ENCODE measurements around the gene AMOTL1. TPM values are rescaled to one million over a fixed set of nuclear protein-coding genes. Genes with fewer than 3 reads are reported as not detected.

AMOTL1 gene
- total RNA-seq, 2 donors from 2014 or later: 0.25 to 2.0 TPM

DNA sequence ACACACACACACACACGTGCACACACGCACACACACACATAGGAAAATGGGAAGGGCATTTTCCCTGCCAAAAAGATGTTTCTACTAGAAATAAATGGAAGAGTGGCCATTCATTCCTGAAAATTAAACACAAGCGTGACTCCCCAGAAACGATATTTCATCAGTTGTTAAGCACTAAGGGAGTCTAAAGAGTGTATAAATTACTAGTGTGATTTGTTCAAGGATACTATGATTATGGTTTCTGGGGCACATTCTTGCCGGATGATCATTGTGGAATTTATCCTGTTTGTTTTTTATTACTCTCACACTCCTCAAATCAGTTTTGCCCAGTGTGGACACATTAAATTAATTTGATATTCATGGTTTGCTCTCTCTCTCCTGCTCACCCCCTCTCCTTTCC lies 16.4 kb upstream of the AMOTL1 start:
- Mint-ChIP-seq H3K27me3 (peaks cover 68% of the 10 kb centered on the region), H3K27ac (no peak overlapping the region), H3K36me3 (ENCODE audit: low read depth) (no peaks in the 10 kb centered on the region), H3K4me1 (no peaks in the 10 kb centered on the region), H3K4me3 (no peak overlapping the region)
- no peaks in the 10 kb centered on the region for H3K9me3 ChIP-seq (ENCODE audit: control insufficient read depth, low read length, poor library complexity, severe bottlenecking)
- no peak for DNase-seq
- ATAC-seq: no peak

GRCh38 chr11:94753630-94754029 lies 14.5 kb upstream of the AMOTL1 start:
- H3K9me3 ChIP-seq (ENCODE audit: control insufficient read depth, low read length, poor library complexity, severe bottlenecking): no peaks in the 10 kb centered on the region
- no peaks in the 10 kb centered on the region for H3K36me3 Mint-ChIP-seq (ENCODE audit: low read depth)
- DNase-seq (no peak), ATAC-seq (no peak)
- H3K27ac Mint-ChIP-seq: no peak overlapping the region
- H3K27me3 Mint-ChIP-seq: peaks cover 54% of the 10 kb centered on the region
- H3K4me3 Mint-ChIP-seq: no peak overlapping the region
- no peaks in the 10 kb centered on the region for H3K4me1 Mint-ChIP-seq

DNA sequence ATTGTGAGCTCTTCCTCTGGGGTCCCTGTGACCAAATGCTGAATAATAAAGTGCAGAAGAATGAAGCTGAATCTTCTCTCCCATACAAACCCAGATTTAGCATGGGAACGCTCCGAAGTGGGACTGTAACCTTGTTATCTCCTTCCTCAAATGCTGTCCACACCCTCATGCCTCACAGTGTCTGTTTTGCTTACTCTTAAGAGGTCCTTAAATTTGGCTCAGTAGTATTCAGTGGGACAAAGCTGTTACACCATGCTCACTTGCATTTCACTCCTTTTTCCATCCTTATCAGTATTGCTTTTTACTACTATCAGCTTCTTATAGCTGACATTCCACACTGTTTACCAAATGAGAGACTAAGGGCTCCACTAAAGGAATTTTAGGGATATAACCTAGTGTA lies 13.8 kb upstream of the AMOTL1 start:
- no peaks in the 10 kb centered on the region for H3K36me3 Mint-ChIP-seq (ENCODE audit: low read depth)
- H3K27ac Mint-ChIP-seq: no peak overlapping the region
- H3K27me3 Mint-ChIP-seq: peaks cover 47% of the 10 kb centered on the region
- H3K4me1 Mint-ChIP-seq: no peaks in the 10 kb centered on the region
- H3K9me3 ChIP-seq (ENCODE audit: control insufficient read depth, low read length, poor library complexity, severe bottlenecking): no peaks in the 10 kb centered on the region
- no peak for DNase-seq
- H3K4me3 Mint-ChIP-seq: no peak overlapping the region
- no peak for ATAC-seq

- H3K27ac Mint-ChIP-seq: no peak overlapping the region
- H3K27me3 Mint-ChIP-seq: peaks cover 42% of the 10 kb centered on the region
- DNase-seq: no peak
- H3K36me3 Mint-ChIP-seq (ENCODE audit: low read depth): no peaks in the 10 kb centered on the region
- no peak for ATAC-seq
- no peaks in the 10 kb centered on the region for H3K9me3 ChIP-seq (ENCODE audit: control insufficient read depth, low read length, poor library complexity, severe bottlenecking)
- H3K4me3 Mint-ChIP-seq: no peak overlapping the region
- no peaks in the 10 kb centered on the region for H3K4me1 Mint-ChIP-seq
Measured at GRCh38 chr11:94754819-94755218, 13.3 kb upstream of the AMOTL1 start.

- ATAC-seq: no peak
Measured at GRCh38 chr11:94755494-94755893, 12.7 kb upstream of the AMOTL1 start.

DNA sequence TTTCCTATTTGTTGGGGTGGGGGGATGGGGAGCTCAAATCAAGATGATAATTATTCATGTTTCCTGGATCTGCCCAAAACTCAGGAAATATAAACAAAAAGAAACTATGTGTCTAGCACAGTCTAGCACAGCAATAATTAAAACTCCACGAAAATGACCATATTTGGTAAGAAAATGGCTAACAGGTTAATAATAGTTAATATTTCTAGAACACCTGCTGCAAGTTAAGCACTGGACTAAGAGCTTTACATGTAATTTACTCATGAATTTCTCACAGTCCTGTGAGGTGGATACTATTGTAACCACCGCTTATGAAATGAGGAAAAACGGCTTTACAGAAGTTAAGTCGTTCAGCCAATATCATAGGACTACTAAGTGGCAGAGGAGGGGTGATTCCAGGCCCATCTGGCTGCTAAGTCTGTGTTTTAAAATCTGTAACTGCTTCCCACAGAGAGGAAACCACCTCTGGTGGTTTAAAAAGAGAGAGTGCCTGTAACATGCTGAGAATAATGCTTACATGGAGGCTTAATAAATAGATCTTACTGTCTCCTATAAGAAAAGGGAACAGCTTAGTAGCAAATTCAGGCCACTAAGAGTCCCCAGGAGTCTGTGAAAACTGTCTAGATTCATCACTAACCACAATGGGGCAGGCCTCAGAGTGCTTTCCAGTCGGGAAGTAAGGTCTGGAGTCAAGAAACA lies 11.0 kb upstream of the AMOTL1 start:
- Mint-ChIP-seq H3K4me3 (no peak overlapping the region), H3K36me3 (ENCODE audit: low read depth) (no peaks in the 10 kb centered on the region)

More at GRCh38 chr11:94755494-94755893, 12.7 kb upstream of the AMOTL1 start:
- Mint-ChIP-seq H3K27ac (no peak overlapping the region), H3K4me3 (no peak overlapping the region), H3K4me1 (no peaks in the 10 kb centered on the region), H3K27me3 (peaks cover 36% of the 10 kb centered on the region), H3K36me3 (ENCODE audit: low read depth) (no peaks in the 10 kb centered on the region)
- no peaks in the 10 kb centered on the region for H3K9me3 ChIP-seq (ENCODE audit: control insufficient read depth, low read length, poor library complexity, severe bottlenecking)
- DNase-seq: no peak

DNA sequence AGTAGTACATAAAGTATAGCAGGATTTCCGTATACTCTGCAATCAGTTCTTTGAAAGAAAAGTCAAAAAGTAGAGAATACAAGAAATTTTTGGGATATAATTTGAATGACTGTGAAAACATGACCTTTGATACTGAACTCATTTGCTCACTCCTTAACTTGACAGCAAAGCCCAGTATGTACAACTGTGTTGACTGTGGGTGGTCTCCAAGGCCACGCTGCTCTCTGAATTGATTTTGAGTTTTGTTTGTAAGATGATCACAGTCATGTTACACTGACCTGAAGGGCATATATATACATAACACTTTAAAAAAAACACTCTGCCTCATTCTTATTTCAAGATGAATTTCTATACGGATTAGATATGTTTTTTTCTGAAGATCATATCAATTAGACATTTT lies 9.5 kb upstream of the AMOTL1 start:
- Mint-ChIP-seq H3K27me3 (peaks cover 17% of the 10 kb centered on the region), H3K4me1 (no peaks in the 10 kb centered on the region), H3K27ac (no peak overlapping the region), H3K4me3 (no peak overlapping the region), H3K36me3 (ENCODE audit: low read depth) (no peaks in the 10 kb centered on the region)
- ATAC-seq (no peak), DNase-seq (no peak)
- H3K9me3 ChIP-seq (ENCODE audit: control insufficient read depth, low read length, poor library complexity, severe bottlenecking): no peaks in the 10 kb centered on the region

More for the DNA sequence above, 11.0 kb upstream of the AMOTL1 start:
- no peak for ATAC-seq
- Mint-ChIP-seq H3K27me3 (peaks cover 27% of the 10 kb centered on the region), H3K27ac (no peak overlapping the region), H3K4me1 (no peaks in the 10 kb centered on the region)
- no peak for DNase-seq
- H3K9me3 ChIP-seq (ENCODE audit: control insufficient read depth, low read length, poor library complexity, severe bottlenecking): no peaks in the 10 kb centered on the region

- ATAC-seq (no peak), DNase-seq (no peak)
- Mint-ChIP-seq H3K4me1 (no peaks in the 10 kb centered on the region), H3K27ac (no peak overlapping the region), H3K36me3 (ENCODE audit: low read depth) (no peaks in the 10 kb centered on the region), H3K4me3 (no peak overlapping the region), H3K27me3 (peaks cover 17% of the 10 kb centered on the region)
- no peaks in the 10 kb centered on the region for H3K9me3 ChIP-seq (ENCODE audit: control insufficient read depth, low read length, poor library complexity, severe bottlenecking)
Measured at GRCh38 chr11:94759522-94759921, 8.6 kb upstream of the AMOTL1 start.

- H3K27me3 Mint-ChIP-seq: peaks cover 22% of the 10 kb centered on the region
- no peaks in the 10 kb centered on the region for H3K4me1 Mint-ChIP-seq
- ATAC-seq (no peak), DNase-seq (no peak)
- no peaks in the 10 kb centered on the region for H3K9me3 ChIP-seq (ENCODE audit: control insufficient read depth, low read length, poor library complexity, severe bottlenecking)
- H3K36me3 Mint-ChIP-seq (ENCODE audit: low read depth): no peaks in the 10 kb centered on the region
- H3K4me3 Mint-ChIP-seq: no peak overlapping the region
- H3K27ac Mint-ChIP-seq: no peak overlapping the region
Measured at GRCh38 chr11:94760296-94760695, 7.9 kb upstream of the AMOTL1 start.

GRCh38 chr11:94762208-94762607 lies 5.9 kb upstream of the AMOTL1 start:
- no peaks in the 10 kb centered on the region for H3K36me3 Mint-ChIP-seq (ENCODE audit: low read depth)
- no peak overlapping the region for H3K27ac Mint-ChIP-seq
- no peak overlapping the region for H3K4me3 Mint-ChIP-seq
- no peaks in the 10 kb centered on the region for H3K9me3 ChIP-seq (ENCODE audit: control insufficient read depth, low read length, poor library complexity, severe bottlenecking)
- no peaks in the 10 kb centered on the region for H3K4me1 Mint-ChIP-seq
- DNase-seq (no peak), ATAC-seq (no peak)
- H3K27me3 Mint-ChIP-seq: peaks cover 22% of the 10 kb centered on the region

DNA sequence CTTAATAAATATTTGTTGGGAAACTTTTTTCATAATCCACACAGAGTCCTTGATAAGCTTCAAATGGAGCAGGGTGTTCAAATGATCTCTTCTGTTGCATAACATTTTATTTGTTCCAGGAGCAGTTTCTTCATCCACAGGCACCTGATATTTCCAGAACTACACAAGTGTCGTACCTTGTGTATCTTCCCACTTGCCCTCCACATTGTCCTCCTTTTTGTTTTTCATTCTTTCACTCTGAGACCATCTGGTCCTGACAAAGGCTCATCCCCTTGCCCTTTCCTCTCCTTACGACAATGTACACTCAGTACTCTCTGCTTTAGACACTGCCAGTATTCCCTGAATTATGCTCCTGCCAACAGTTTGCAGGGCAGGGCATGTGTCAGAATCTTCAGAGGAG lies 5.2 kb upstream of the AMOTL1 start:
- Mint-ChIP-seq H3K27me3 (peaks cover 22% of the 10 kb centered on the region), H3K27ac (no peak overlapping the region), H3K4me1 (no peaks in the 10 kb centered on the region), H3K4me3 (no peak overlapping the region), H3K36me3 (ENCODE audit: low read depth) (no peaks in the 10 kb centered on the region)
- ATAC-seq (no peak), DNase-seq (no peak)
- no peaks in the 10 kb centered on the region for H3K9me3 ChIP-seq (ENCODE audit: control insufficient read depth, low read length, poor library complexity, severe bottlenecking)

DNA sequence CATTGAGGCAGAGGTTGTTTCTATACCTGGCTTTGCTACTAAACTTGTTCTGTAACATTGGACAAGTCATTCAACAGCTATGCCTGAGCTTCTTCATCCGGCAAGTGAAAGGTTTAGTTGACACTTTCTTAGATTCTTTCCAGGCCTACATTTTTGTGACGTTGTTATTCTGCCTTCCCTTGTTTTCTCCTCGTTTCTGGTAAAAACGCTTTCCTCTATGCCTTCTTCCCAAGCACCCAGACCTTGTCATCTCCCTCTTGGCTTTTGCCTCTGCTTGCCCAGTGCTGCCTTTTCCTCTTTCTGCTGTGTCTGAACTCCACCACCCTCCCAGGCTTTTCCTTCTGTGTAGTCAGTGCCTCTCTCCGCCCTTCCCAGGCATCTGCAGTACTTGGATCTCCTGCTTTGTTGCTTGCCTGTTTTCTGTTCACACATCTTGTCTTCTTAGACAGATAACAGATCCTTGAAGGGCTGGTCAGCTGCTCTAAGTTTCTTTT lies 1.4 kb upstream of the AMOTL1 start:
- Mint-ChIP-seq H3K27ac (no peak overlapping the region), H3K4me3 (no peak overlapping the region), H3K27me3 (peaks cover 45% of the 10 kb centered on the region), H3K36me3 (ENCODE audit: low read depth) (no peaks in the 10 kb centered on the region), H3K4me1 (peaks cover 2% of the 10 kb centered on the region)
- no peaks in the 10 kb centered on the region for H3K9me3 ChIP-seq (ENCODE audit: control insufficient read depth, low read length, poor library complexity, severe bottlenecking)
- ATAC-seq (no peak), DNase-seq (no peak)

GRCh38 chr11:94767291-94767690 lies 865 bp upstream of the AMOTL1 start:
- H3K4me3 Mint-ChIP-seq: no peak overlapping the region

More at GRCh38 chr11:94767291-94767690, 865 bp upstream of the AMOTL1 start:
- no peaks in the 10 kb centered on the region for H3K36me3 Mint-ChIP-seq (ENCODE audit: low read depth)
- no peaks in the 10 kb centered on the region for H3K9me3 ChIP-seq (ENCODE audit: control insufficient read depth, low read length, poor library complexity, severe bottlenecking)
- ATAC-seq (no peak), DNase-seq (no peak)
- no peak overlapping the region for H3K27ac Mint-ChIP-seq
- H3K4me1 Mint-ChIP-seq: peaks cover 2% of the 10 kb centered on the region
- peaks cover 49% of the 10 kb centered on the region for H3K27me3 Mint-ChIP-seq
